ENCODE results near the gene XXYLT1.

- TF ChIP-seq CTCF (IDR thresholded peaks at IDR 0.05) (no peak), ATF3 (CRISPR knock-in tag; conservative IDR thresholded peaks at IDR 0.05) (no peak), GABPB1 (CRISPR knock-in tag; IDR thresholded peaks at IDR 0.05) (no peak), TEAD1 (CRISPR knock-in tag; IDR thresholded peaks at IDR 0.05) (no peak)
- TF ChIP-seq, protein P1, sequence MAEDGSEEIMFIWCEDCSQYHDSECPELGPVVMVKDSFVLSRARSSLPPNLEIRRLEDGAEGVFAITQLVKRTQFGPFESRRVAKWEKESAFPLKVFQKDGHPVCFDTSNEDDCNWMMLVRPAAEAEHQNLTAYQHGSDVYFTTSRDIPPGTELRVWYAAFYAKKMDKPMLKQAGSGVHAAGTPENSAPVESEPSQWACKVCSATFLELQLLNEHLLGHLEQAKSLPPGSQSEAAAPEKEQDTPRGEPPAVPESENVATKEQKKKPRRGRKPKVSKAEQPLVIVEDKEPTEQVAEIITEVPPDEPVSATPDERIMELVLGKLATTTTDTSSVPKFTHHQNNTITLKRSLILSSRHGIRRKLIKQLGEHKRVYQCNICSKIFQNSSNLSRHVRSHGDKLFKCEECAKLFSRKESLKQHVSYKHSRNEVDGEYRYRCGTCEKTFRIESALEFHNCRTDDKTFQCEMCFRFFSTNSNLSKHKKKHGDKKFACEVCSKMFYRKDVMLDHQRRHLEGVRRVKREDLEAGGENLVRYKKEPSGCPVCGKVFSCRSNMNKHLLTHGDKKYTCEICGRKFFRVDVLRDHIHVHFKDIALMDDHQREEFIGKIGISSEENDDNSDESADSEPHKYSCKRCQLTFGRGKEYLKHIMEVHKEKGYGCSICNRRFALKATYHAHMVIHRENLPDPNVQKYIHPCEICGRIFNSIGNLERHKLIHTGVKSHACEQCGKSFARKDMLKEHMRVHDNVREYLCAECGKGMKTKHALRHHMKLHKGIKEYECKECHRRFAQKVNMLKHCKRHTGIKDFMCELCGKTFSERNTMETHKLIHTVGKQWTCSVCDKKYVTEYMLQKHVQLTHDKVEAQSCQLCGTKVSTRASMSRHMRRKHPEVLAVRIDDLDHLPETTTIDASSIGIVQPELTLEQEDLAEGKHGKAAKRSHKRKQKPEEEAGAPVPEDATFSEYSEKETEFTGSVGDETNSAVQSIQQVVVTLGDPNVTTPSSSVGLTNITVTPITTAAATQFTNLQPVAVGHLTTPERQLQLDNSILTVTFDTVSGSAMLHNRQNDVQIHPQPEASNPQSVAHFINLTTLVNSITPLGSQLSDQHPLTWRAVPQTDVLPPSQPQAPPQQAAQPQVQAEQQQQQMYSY (CRISPR knock-in tag; IDR thresholded peaks at IDR 0.05), result no peak
These were observed 89.1 kb downstream of the XXYLT1 start for GRCh38 chr3:195181741-195182469.

All from WTC11 (cell line).